ENCODE measurements around the gene C10orf90.

The C10orf90 gene

DNA sequence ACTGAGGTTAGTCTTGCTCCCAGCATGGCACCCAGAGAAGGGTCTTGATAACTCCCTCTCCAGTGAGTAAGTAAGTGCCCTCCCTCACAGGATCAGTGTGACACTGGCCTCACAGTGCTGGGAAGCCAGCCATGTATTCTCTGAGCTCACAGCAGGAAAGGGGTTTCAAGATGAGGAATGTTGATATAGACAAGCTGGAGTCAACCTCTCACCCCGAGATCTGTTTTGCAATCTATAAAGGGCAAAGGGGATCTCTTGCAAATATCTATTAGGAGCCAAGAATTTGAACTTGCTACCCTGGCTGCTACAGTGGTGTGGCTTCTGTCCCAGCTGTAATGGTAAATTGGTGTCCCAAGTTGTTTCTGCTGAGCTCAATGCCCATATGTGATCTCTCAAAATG is 212.0 kb downstream of the C10orf90 start:
- DNase-seq = no peak

DNA sequence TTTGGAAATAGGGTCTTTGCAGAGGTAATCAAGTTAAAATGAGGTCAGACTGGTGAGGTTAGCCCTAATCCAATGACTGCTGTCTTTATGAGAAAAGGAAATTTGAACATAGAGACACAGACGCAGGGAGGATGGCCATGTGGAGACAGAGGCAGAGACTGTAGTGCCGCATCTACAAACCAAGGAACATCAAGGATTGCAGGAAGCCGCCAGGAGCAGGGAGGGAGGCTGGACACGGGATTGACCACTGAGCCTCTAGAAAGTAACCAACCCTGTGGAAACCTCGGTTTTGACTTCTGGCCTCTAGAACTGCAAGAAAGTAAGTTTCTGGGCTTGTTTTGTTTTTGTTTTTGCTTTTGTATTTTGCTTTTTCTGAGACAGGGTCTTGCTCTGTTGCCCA is 213.9 kb downstream of the C10orf90 start:
- no peak for DNase-seq

DNA sequence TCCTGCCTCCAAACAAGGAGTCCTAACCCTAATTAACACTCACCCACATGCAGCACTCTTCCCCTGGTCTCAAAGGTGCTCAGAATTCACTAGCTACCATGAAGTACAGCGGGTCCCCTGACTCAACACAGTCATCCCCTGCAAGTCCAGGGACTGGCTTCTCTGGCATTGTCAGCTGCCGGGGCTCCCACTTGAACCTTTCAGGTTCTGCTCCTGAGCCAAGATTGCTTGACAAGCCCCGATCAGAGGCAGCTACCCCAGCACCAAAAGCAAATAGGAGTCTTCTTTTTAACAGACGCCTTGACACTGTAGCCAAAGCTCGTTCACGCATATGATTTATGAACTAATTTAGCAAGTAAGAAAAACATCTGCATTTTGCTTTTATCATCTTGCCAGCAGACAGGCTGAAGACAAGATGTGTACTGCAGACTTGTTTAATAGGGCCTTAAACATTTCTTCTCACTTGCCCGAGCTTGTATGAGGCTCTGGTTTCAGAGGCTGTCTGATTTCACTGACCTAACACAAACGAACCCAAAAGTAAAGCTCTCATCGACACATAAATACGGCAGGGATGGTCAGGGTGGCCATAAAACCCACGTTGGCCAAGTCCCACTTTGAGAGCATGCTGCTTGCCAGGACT is 214.6 kb downstream of the C10orf90 start:
- no peak for DNase-seq

DNA sequence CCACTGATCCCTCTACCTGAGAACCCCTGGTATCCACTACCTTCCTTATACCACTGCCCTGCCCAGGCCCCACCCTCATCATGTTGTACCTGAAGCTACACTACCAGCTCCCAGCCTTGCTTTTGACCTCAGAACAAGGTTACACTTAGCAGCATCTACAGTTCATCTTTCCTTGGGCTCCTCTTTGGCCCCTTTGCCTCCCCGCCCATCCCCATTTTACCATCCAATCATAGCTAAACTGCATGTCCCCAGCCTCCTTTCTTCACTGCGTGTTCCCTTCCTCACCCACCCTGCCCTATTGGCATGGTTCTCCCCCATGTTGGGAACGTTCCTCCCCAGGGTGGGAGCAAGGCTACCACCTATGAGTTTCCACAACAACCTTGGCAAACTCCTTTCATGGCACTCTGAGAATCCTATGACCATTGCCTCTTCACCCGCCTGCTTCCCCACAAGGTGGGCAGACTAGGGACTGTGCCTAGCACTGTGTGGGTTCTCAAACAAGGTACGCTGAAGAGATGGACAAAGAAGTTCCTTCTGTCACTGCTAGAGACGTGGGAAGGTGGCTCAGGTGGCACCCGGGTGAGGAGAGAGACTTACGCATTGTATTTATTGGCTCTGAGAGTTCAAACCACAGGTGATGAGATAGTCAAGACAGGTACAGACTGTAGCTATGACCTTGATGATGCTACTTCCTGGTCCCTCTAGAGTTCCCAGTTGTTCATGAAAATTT is 215.3 kb downstream of the C10orf90 start:
- DNase-seq = no peak

DNA sequence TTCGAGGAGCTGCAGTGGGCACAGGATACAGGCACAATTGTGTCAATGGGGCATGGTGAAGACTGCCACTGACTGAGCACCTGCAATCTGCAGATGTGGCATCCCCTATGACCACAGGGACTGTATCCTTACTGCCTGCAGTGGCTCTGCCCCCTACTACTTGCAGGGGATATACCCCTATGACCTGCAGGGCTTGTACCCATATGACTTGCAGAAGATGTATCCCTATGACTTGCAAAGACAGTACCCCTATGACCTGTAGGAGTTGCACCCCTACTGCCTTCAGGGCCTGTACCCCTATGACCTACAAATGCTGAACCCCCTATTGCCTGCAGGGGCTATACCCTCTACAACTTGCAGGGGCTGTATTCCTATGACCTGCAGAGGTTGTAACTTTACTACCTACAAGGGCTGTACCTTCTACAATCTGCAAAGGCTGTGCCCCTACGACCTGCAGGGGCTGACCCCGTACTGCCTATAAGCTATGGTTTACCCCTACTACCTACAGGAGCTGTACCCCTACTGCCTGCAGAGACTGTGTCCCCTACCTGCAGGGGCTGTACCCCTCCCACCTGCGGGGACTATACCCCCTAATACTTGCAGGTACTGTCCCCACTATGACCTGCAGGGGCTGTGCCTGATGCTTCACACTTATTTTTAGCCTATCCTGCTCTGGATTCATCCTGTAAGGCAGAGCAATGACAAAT is 216.3 kb downstream of the C10orf90 start:
- DNase-seq = no peak

DNA sequence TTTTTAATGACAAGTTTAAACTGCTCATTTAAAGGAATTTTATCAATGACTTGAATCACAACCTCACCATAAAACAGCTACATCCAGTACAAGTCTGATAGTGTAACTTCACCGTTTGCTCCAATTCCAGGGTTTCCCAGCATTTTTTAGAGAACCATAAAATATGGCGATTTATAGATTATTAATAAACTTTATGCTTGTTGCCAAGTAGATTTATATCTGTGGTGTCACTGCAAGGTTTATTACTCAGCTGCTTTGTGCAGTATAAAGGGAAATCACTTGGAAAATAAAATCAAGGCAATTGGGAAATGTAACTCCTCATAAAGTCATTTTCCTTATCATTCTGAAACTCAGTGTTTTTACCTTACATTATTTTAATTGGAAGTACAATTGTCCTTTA is 218.2 kb downstream of the C10orf90 start:
- DNase-seq = no peak

DNA sequence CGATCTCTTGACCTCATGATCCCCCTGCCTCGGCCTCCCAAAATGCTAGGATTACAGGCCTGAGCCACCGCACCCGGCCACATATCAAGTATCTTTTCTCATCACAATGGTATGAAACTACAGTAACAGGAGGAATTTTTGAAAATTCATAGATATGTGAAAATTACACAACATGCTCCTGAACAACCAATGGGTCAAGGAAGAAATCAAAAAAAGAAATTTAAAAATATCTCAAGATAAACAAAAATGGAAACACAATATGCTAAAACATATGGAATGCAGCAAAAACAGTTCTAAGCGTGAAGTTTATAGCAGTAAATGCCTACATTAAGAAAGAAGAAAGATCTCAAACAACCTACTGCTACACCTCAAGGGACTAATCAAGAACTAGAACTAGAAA is 222.4 kb downstream of the C10orf90 start:
- DNase-seq = no peak

DNA sequence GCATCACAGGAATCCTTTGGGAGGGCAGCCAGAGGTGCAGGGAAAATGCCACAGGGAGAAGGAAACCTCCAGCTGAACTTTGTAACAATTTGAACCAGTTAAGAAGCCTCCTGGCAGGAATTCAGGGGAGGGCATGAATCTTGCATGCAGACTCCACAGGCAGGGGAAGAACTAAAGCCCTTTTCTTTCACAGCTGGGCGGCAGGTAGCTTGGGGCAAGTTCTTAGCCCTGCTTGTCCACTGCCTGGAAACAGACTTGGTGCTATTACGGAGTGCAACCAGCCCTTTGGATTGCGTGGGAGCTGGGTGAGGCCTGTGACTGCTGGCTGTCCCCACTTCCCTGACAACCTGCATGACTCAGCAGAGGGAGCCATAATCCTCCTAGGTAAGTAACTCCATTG is 230.6 kb downstream of the C10orf90 start:
- no peak for DNase-seq

DNA sequence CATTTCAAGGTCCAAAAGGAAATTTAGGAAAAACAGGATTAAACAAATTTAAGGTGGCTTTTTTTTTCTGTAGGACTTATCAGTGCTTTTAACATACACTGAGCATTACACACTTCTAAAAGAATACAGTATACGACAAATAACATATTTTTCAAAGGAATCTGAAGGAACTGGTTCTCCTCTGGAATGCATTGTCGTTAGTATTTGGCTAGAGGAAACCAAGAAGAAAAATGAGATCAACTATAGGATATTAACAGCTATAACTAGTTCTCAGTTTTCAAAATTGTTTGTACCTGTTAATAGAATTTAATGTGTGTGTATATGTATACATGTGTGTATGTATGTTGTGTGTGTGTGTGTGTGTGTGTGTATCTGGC is 232.1 kb downstream of the C10orf90 start:
- no peak for DNase-seq

DNA sequence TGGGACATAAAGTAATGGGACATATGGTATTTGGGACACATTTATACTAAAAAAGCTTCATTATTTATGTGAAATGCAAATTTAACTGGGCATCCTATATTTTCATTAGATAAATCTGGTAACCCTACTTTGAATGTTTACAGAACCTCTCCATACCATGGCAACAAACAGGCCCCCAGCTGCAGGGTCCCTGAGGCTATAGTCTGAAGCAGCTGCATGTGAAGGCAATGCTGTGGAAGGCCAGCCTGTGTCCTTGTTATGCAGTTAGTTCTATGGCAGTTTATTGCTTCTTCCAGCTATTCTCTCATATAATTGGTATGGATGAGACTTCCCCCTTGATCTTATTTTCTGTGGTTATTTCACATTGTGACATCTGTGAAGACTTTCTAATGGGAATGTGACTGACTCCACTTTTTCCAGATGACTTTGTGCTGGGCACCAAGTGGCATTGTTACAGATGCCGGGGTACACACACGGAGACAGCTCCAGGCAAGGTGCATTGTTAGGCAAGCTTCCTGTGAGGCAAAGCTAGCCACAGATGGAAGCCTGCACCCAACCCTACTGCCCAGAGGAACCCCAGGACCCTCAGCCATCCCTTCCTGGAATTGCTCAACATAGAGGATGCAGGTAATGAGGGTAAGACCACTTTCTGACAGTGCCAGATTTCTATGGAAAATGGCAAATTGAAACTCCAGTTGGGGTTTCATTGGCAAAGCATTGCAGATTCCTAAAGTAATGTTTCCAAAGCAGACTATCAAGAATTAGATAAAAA is 232.7 kb downstream of the C10orf90 start:
- DNase-seq = no peak

DNA sequence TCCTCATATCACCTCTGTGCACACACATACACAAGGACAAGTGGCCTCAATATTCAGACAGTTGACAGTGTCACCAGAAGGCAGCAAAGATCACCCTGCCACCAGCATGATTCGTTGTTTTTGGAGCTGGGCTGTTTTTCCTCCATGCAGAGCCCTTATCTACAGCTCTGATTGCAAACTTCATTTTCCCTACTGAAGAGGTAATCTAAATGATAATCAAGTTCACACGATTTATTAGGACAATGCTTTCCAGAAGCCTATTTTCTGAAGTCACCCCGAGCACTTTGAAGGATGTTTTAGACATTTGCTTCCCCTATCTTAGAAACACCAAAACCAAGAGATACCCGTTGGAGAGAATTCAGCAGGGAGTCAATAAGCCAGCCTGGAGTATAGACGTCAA is 236.3 kb downstream of the C10orf90 start:
- DNase-seq = no peak

DNA sequence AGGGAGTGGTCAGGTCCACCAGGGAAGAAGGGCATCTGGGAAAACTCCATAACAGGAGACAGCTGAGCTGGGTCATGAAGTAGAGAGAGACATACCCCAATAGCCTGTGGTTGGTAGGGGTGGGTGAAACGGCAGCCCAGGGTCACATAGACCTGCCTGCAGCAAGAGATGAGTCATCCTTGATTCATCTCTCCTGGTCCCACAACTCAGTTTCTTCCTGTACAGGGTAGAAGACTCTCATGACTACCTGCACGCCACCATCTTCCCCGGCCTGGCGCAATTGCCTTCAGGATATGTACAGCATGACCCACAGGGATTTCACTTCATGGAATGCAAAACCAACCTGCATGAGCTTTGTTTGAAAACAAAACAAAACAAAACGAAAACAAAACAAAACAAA is 237.1 kb downstream of the C10orf90 start:
- DNase-seq = no peak

DNA sequence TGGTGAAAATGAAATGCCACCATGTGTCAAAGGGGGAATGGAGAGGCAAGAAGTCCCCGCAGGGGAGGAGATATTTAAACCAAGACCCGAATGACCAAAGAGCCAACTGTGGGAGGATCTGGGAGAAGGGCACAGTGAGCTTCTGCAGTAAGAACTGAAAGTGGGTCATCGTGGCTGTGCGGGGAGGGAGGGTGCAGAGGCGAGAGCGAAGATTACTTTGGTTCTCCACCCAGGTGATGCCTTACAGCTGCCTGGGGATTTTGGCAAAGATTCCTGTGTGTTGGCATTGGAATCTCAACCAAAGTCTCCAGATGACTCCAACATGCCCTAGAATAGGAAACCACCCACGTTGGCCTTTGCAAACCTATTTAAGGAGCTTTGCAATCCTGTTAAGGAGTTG is 238.0 kb downstream of the C10orf90 start:
- no peak for DNase-seq

DNA sequence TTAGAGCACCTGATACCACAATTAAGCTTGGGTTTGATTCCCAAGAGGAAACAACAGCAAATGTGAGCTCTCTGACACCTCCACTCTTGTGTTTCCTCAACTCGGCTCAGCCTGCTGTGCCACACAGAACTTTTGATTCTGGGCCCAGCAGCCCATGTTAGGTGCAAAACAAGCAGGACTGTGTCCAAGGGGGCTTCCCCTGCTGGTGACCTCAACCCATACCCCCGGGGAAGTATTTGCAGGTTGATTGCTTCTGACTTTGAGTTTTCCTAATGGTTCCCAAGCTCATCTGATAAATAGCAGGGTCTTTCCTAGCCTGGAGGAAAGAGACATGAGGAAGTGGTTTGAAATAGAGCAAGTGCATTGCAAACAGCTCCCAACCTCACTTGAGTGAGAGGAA is 238.7 kb downstream of the C10orf90 start:
- no peak for DNase-seq

DNA sequence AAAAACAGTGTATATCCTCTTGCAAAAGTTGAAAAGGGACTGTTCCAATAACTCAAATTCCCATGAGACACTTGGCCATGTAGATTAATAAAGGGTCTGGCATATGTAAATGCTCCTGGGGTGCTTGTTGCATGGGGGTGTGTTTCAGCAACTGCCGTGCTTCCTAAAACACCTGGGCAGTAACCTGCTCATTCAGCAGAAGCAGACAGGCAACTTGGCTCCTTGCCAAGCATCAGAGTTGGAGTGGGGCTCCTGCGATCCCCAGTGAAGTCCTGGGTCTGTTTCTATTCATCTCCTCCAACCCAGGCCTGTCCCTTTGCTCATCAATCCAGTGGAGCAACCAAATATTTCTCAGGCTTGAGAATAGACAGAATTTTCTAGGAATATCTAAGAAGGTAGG is 240.0 kb downstream of the C10orf90 start:
- no peak for DNase-seq

DNA sequence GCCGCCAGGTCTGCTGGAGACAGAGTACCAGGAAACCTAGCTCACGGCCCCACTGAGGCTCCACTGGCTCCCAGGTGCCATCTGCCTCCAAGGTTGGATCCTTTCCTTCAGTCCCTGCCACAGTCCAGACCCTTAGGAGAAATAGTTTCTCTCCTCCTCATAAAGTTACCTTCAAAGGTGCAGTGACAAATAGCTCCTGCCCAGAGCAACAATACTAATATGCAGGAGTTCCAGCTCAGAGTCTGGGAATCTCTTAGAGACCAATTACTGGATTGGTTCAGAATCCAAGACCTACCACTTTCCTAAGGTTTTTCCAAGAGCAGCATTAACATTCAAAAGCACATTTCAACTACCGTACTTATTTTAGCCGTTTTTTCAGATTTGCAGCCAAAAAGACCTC is 241.2 kb downstream of the C10orf90 start:
- DNase-seq = no peak

DNA sequence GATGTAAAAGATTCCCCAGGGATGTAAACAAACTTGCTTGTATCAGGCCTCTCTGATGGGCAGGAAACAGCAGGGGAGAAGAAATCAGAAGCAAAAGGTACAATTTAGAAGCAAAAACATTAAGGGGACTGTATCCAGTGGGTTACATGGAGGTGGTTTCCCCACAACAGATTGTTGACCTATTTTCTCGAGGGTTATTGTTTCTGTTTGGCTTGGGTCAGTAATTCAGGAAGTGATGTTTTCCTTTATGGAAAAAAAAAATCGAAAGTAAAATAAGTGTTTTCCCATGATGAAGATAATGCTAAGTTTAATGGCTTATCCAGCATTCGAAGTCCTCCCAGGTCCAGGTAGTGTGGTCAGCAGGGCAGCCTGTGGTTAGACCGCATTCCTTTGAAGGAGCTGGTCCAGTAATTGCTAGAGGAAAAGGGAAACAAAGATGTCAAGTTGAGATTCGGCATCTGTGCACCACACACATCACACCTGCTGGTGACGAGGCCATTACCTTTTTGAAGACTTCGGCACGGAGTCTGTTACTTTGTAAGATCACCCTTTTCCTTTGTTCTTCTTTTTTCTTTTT is 244.9 kb downstream of the C10orf90 start:
- DNase-seq = no peak

DNA sequence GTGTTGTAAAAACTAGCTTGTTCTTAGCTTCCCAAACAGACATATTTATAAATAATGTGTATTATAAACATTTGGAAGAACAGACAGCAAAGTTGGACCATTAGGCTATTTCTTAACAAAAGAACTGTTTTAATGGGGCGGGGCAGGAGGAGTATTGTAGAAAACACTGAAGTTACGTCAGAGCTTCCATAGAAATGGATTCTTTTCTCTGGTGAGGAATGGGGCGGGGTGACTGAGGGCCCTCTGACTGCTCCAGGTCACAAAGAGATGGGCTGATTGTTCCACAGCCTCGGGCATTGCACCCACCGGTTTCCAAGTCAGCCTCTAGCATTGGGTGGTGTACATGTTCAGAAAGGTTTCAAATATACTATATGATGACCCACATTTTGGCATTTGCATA is 245.5 kb downstream of the C10orf90 start:
- no peak for DNase-seq

DNA sequence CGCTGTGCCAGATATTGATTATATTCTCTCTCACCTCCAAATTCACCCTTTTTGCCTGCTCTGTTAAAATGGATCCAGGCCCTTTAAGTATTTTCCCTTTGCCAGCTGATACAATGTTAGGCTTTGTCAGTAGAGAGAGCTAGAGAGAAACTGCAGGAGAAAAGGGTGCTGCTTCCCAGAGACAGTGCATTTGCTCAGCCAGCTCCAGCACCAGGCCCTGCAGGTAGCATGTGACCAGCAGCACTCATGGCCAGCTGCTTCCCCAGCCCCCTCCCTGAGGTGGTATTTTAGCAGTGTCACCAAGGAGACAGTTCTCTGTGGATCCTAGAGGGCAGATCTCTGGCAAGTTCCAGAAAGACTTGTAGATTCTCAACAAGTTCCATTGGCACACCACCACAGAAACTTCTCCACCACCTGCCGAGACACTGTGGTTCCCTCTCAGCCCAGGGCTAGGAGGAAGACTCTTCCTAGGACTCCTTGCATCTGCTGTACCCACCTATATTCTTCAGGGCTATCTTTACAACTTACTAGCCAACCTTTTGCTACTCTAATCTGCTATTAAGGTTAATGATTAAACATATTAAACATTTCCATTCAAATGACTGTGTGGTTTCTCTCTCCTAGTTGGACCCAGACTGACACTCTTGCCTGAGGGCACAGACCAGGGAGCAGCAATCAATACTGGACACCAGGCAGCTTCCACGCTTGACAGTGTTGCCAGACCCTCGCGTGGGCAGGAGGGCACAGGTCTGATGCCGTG is 246.6 kb downstream of the C10orf90 start:
- no peak for DNase-seq

DNA sequence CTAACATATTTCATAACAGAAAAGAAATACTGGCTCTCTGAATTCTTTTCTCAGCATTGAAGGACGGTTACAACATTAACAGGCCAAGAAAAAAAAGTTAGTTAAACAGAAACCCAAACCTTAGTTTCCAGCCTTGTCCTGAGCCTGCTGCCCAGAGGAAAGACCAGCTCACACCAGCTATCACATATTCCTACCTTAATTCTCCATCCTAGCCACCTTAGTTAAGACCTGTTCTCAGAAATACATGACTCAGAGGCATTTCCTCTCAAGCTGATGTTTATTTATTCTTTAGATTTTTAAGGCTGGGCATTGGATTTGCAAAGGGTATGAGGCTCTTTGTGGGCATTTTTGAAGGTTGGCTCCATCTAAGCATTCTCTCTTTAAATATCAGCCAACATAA is 247.9 kb downstream of the C10orf90 start:
- no peak for DNase-seq

DNA sequence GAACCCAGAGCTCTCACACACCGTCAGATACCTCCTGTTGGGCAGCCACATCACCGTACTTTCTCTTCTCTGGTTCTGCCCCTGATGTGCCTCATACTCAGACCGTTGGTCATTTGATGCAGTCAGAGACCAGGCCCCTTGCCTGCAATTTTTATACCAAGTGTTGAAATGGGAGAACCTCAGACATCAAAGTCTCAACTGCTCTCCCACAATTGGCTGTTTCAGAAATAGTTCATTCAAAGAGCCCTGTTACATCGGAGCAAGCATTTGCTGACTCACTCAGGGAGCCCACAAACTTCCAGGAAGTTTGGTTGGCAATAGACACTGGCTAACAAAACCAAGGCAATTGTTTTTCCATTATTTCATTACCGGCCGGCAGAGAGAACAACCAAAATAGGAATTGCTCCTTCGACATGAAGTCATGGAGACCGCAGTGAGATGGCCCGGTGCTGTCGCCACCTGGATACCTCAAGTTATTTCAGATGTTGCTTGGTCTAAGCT is 248.7 kb downstream of the C10orf90 start:
- no peak for DNase-seq

All from NCI-H2107 (cell line).